DND-41 (cell line): ENCODE measurements around the gene CCDC134.

ENCODE experiments used
- ATAC-seq: fragments of 200-7000 bp; cut with Tn5 transposase; 3 replicates; pipeline ENCODE4 v1.9.1; 2021; ENCODE audit warnings: low read depth; ENCODE audit not compliant: insufficient read depth
- DNase-seq: peaks from one replicate; pipeline ENCODE4 v3.0.0-alpha.2; 2020
- H2AFZ ChIP-seq: 2 replicates; pipeline ENCODE4 v1.6.0; 2012; ENCODE audit warnings: low read depth, low read length
- H3K27ac ChIP-seq: 2 replicates; pipeline ENCODE4 v1.5.1; 2012; ENCODE audit warnings: low read length, inconsistent platforms
- H3K27me3 ChIP-seq: fragments of 200-600 bp; sonication (generic); 2 replicates; pipeline ENCODE4 v1.6.0; 2012; ENCODE audit warnings: low read length, mild to moderate bottlenecking, inconsistent platforms; ENCODE audit not compliant: insufficient read depth, poor library complexity
- H3K36me3 ChIP-seq: 2 replicates; pipeline ENCODE4 v1.5.1; 2012; ENCODE audit warnings: low read length, inconsistent platforms; ENCODE audit not compliant: insufficient read depth
- H3K4me1 ChIP-seq: 2 replicates; pipeline ENCODE4 v1.5.1; 2012; ENCODE audit warnings: mild to moderate bottlenecking, low read length; ENCODE audit not compliant: insufficient read depth
- H3K4me2 ChIP-seq: 2 replicates; pipeline ENCODE4 v1.6.0; 2012; ENCODE audit warnings: mild to moderate bottlenecking, moderate library complexity, low read length, inconsistent platforms; ENCODE audit not compliant: insufficient read depth
- H3K4me3 ChIP-seq, 2 experiments: fragments of 200-600 bp in 1 of 2; shearing (Covaris generic) in 1 of 2; 2 replicates each; pipeline ENCODE4 v1.5.1; 2012 to 2016; ENCODE audit warnings: inconsistent platforms in 2 of 2, low read length in 2 of 2, mild to moderate bottlenecking in 2 of 2, low read depth in 1 of 2, moderate library complexity in 1 of 2
- H3K79me2 ChIP-seq: 2 replicates; pipeline ENCODE4 v1.6.0; 2012; ENCODE audit warnings: low read length, inconsistent platforms; ENCODE audit not compliant: insufficient read depth
- H3K9ac ChIP-seq: 2 replicates; pipeline ENCODE4 v1.6.0; 2012; ENCODE audit warnings: low read depth, mild to moderate bottlenecking, inconsistent platforms, low read length, moderate library complexity
- H3K9me3 ChIP-seq: 2 replicates; pipeline ENCODE4 v1.5.1; 2012; ENCODE audit warnings: low read length, moderate library complexity, mild to moderate bottlenecking, inconsistent platforms; ENCODE audit not compliant: insufficient read depth, severe bottlenecking
- H4K20me1 ChIP-seq: 2 replicates; pipeline ENCODE4 v1.6.0; 2012; ENCODE audit warnings: low read length; ENCODE audit not compliant: insufficient read depth
- EZH2 ChIP-seq: IDR thresholded peaks from 3 replicates; pipeline ENCODE4 v1.6.1; 2012; ENCODE audit warnings: borderline replicate concordance, low read depth, mild to moderate bottlenecking, moderate library complexity, low read length, inconsistent platforms; ENCODE audit not compliant: severe bottlenecking
- TF ChIP-seq, protein P1 (sequence below): IDR thresholded peaks from 2 replicates; pipeline ENCODE4 v1.5.1; 2012; ENCODE audit warnings: borderline replicate concordance, low read length, moderate library complexity, mild to moderate bottlenecking; ENCODE audit not compliant: poor library complexity, severe bottlenecking; ENCODE audit errors: extremely low read depth

Gene CCDC134

GRCh38 chr22:41841085-41841712 is 40.7 kb downstream of the CCDC134 start:
- no peaks in the 10 kb centered on the region for H3K9me3 ChIP-seq
- no peak for DNase-seq
- H3K36me3 ChIP-seq, result peaks cover 85% of the 10 kb centered on the region
- H2AFZ ChIP-seq, result no peak overlapping the region
- no peak for TF ChIP-seq EZH2
- TF ChIP-seq, protein P1, sequence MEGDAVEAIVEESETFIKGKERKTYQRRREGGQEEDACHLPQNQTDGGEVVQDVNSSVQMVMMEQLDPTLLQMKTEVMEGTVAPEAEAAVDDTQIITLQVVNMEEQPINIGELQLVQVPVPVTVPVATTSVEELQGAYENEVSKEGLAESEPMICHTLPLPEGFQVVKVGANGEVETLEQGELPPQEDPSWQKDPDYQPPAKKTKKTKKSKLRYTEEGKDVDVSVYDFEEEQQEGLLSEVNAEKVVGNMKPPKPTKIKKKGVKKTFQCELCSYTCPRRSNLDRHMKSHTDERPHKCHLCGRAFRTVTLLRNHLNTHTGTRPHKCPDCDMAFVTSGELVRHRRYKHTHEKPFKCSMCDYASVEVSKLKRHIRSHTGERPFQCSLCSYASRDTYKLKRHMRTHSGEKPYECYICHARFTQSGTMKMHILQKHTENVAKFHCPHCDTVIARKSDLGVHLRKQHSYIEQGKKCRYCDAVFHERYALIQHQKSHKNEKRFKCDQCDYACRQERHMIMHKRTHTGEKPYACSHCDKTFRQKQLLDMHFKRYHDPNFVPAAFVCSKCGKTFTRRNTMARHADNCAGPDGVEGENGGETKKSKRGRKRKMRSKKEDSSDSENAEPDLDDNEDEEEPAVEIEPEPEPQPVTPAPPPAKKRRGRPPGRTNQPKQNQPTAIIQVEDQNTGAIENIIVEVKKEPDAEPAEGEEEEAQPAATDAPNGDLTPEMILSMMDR, result no peak
- H3K79me2 ChIP-seq, result peaks cover 97% of the 10 kb centered on the region
- H3K4me3 ChIP-seq, result no peak overlapping the region
- ATAC-seq, result no peak
- no peak overlapping the region for H3K27ac ChIP-seq
- no peak overlapping the region for H3K9ac ChIP-seq
- H3K4me2 ChIP-seq, result peak overlapping the region; percentile 35; the same call in 1 of the 2 replicates
- H4K20me1 ChIP-seq, result peaks cover 87% of the 10 kb centered on the region
- no peaks in the 10 kb centered on the region for H3K27me3 ChIP-seq
- H3K4me1 ChIP-seq, result peaks cover 70% of the 10 kb centered on the region

- H3K4me1 ChIP-seq, result peaks cover 57% of the 10 kb centered on the region
- no peak overlapping the region for H2AFZ ChIP-seq
- no peaks in the 10 kb centered on the region for H3K9me3 ChIP-seq
- H3K36me3 ChIP-seq, result peaks cover 81% of the 10 kb centered on the region
- no peak overlapping the region for H3K4me3 ChIP-seq
- no peak overlapping the region for H3K9ac ChIP-seq
- H3K79me2 ChIP-seq, result peaks cover 99% of the 10 kb centered on the region
- H3K4me2 ChIP-seq, result no peak overlapping the region; the same call in 1 of the 2 replicates
- H3K27ac ChIP-seq, result peak overlapping the region; percentile 35
- H3K27me3 ChIP-seq, result no peaks in the 10 kb centered on the region
- ATAC-seq, result no peak
- H4K20me1 ChIP-seq, result peaks cover 91% of the 10 kb centered on the region
- no peak for DNase-seq
- TF ChIP-seq EZH2, result no peak
- TF ChIP-seq, protein P1, result no peak
Measured at GRCh38 chr22:41842996-41843970, 42.8 kb downstream of the CCDC134 start.

GRCh38 chr22:41844036-41844435 is 43.6 kb downstream of the CCDC134 start:
- Histone ChIP-seq H4K20me1 (peaks cover 90% of the 10 kb centered on the region), H3K27me3 (no peaks in the 10 kb centered on the region), H3K9ac (no peak overlapping the region), H3K4me3 (no peak overlapping the region), H3K9me3 (no peaks in the 10 kb centered on the region), H3K4me2 (peak overlapping the region; percentile 3; the same call in 1 of the 2 replicates), H3K27ac (peak overlapping the region; percentile 44; the same call in 1 of the 2 replicates), H3K36me3 (peaks cover 78% of the 10 kb centered on the region), H2AFZ (no peak overlapping the region), H3K4me1 (peaks cover 55% of the 10 kb centered on the region), H3K79me2 (peaks cover 99% of the 10 kb centered on the region)
- DNase-seq, result no peak
- no peak for ATAC-seq
- no peak for TF ChIP-seq EZH2
- TF ChIP-seq, protein P1, result no peak
